ENCODE results near the gene TMEM169.

Gene TMEM169

GRCh38 chr2:216108310-216108966 is 26.7 kb downstream of the TMEM169 start:
- no peak for FAIRE-seq

- peak; percentile 95 for FAIRE-seq
Observed at GRCh38 chr2:216108967-216109921, 27.5 kb downstream of the TMEM169 start, which contains the start of gene XRCC5. TSS of gene XRCC5 (plus strand) at chr2:216109348. CDS start at chr2:216109437, 89 bp downstream.

- peak; percentile 19 for FAIRE-seq
Observed at GRCh38 chr2:216109962-216110614, 28.4 kb downstream of the TMEM169 start.

GRCh38 chr2:216110620-216111019 is 28.9 kb downstream of the TMEM169 start:
- no peak for FAIRE-seq

- FAIRE-seq, result no peak
Observed at GRCh38 chr2:216111122-216111521, 29.4 kb downstream of the TMEM169 start.

- FAIRE-seq, result no peak
Observed at GRCh38 chr2:216112926-216113325, 31.2 kb downstream of the TMEM169 start.

- FAIRE-seq, result no peak
Observed at GRCh38 chr2:216113572-216113971, 31.9 kb downstream of the TMEM169 start.

- no peak for FAIRE-seq
Observed at GRCh38 chr2:216114382-216114713, 32.6 kb downstream of the TMEM169 start.

GRCh38 chr2:216114714-216115531 is 33.2 kb downstream of the TMEM169 start:
- FAIRE-seq, result peak; percentile 96

GRCh38 chr2:216116418-216116817 is 34.7 kb downstream of the TMEM169 start:
- no peak for FAIRE-seq

GRCh38 chr2:216117561-216118340 is 36.0 kb downstream of the TMEM169 start:
- FAIRE-seq, result no peak

- FAIRE-seq, result no peak
Observed at GRCh38 chr2:216118474-216118873, 36.8 kb downstream of the TMEM169 start.

GRCh38 chr2:216119146-216119545 is 37.4 kb downstream of the TMEM169 start:
- no peak for FAIRE-seq

GRCh38 chr2:216119986-216120385 is 38.3 kb downstream of the TMEM169 start:
- FAIRE-seq, result no peak

- FAIRE-seq, result no peak
Observed at GRCh38 chr2:216121255-216121654, 39.5 kb downstream of the TMEM169 start.

GRCh38 chr2:216126943-216127342 is 45.2 kb downstream of the TMEM169 start:
- FAIRE-seq, result no peak

GRCh38 chr2:216130346-216130971 is 48.7 kb downstream of the TMEM169 start:
- no peak for FAIRE-seq

GRCh38 chr2:216131175-216131926 is 49.6 kb downstream of the TMEM169 start:
- no peak for FAIRE-seq

GRCh38 chr2:216132585-216132984 is 50.9 kb downstream of the TMEM169 start:
- no peak for FAIRE-seq

GRCh38 chr2:216133397-216133796 is 51.7 kb downstream of the TMEM169 start:
- FAIRE-seq, result no peak
